Mucosa of gallbladder (tissue), 1 donor: ENCODE data around the gene COL18A1. TPM values are rescaled to one million over a fixed set of nuclear protein-coding genes. Genes with fewer than 3 reads are reported as not detected.

Source experiments
- DNase-seq: peaks from one replicate; pipeline ENCODE4 v3.0.0-alpha.2; 2020; ENCODE audit warnings: low spot score
- total RNA-seq: library from RNA; stranded (reverse); gene quantifications from one replicate; pipeline ENCODE4 v1.2.1, GENCODE V29; 2021
- donor health status: DM: no; HTN: no; CAD: no.

The COL18A1 gene
- total RNA-seq, 1 donor from 2014 or later: 172 TPM

GRCh38 chr21:45479691-45480675 lies 75.0 kb downstream of the COL18A1 start:
- no peak for DNase-seq

GRCh38 chr21:45480701-45481500 lies 75.9 kb downstream of the COL18A1 start:
- DNase-seq: no peak

- no peak for DNase-seq
Measured at GRCh38 chr21:45481566-45481965, 76.6 kb downstream of the COL18A1 start.

GRCh38 chr21:45481977-45482898 lies 77.3 kb downstream of the COL18A1 start:
- DNase-seq: no peak

- peak; percentile 33 for DNase-seq
Measured at GRCh38 chr21:45482899-45483821, 78.2 kb downstream of the COL18A1 start.

GRCh38 chr21:45484318-45484717 lies 79.4 kb downstream of the COL18A1 start:
- DNase-seq: no peak

- DNase-seq: no peak
Measured at GRCh38 chr21:45485686-45486442, 80.9 kb downstream of the COL18A1 start.

- DNase-seq: no peak
Measured at GRCh38 chr21:45486443-45487160, 81.6 kb downstream of the COL18A1 start.

- no peak for DNase-seq
Measured at GRCh38 chr21:45487161-45487806, 82.3 kb downstream of the COL18A1 start.

GRCh38 chr21:45487891-45488600 lies 83.1 kb downstream of the COL18A1 start:
- no peak for DNase-seq

GRCh38 chr21:45488931-45489721 lies 84.2 kb downstream of the COL18A1 start:
- no peak for DNase-seq

GRCh38 chr21:45489722-45489982 lies 84.7 kb downstream of the COL18A1 start:
- no peak for DNase-seq

GRCh38 chr21:45490049-45490731 lies 85.2 kb downstream of the COL18A1 start:
- no peak for DNase-seq

GRCh38 chr21:45491056-45491455 lies 86.1 kb downstream of the COL18A1 start:
- DNase-seq: no peak

- no peak for DNase-seq
Measured at GRCh38 chr21:45491623-45492022, 86.7 kb downstream of the COL18A1 start.

GRCh38 chr21:45492765-45493164 lies 87.8 kb downstream of the COL18A1 start:
- DNase-seq: no peak
